Measurements from ENCODE around the gene RTF2.
"Not testable (repeated sequence)": the region's sequence is repeated elsewhere in the genome, so short reads cannot be mapped to it uniquely, and the experiment has no call there.

RTF2 gene

DNA sequence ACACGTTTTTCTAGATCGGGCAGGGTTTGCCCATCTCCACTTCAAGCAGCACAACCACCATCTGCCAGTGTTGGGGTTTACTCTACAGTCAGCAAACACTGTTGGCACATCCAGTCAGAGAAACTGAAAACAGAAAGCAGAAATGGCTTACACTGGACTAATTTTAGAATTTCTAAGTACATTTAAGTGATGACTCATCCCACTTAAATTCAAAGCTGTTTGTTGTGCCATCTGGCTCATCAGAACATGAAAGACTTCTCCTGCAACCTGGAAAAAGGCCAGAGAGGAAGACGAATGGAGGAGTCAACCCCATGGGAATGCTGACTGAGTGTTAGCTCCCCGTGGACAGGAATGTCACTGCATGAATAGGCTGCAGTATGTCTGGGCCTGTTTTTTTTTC, 86.4 kb downstream of the RTF2 start:
- DNase-seq = no peak

DNA sequence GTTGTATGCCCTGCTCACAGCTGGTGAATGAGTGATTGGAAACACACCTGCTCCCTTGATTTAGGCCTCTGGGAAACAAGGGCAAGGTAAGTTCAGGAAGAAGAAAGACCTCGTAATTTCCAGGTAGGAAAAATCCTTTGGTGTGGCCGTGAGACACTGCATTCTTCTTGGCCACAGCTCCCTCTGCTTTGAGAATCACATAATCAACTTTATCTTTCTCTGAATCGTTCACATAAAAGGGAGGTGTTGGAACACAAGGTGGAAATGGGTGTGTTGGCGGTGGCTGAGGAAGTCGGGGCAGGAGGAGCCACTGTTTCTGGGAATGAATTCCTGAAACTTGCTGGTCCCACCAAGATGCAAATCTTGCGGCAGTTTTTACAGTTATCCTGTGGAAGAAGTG, 90.5 kb downstream of the RTF2 start:
- DNase-seq = no peak

DNA sequence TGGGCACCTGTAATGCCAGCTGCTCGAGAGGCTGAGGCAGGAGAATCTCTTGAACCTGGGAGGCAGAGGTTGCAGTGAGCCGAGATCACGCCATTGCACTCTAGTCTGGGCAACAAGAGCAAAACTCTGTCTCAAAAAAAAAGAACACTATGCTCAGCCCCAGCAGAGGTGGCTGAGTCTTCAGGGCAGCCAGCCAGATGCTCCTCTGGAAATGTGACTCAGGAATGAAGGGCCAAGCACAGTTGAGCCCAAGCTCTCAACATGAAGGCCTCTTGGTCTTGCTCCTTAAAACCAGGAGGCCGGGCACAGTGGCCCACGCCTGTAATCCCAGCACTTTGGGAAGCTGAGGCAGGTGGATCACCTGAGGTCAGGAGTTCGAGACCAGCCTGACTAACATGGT, 96.1 kb downstream of the RTF2 start:
- DNase-seq = not testable (repeated sequence)

DNA sequence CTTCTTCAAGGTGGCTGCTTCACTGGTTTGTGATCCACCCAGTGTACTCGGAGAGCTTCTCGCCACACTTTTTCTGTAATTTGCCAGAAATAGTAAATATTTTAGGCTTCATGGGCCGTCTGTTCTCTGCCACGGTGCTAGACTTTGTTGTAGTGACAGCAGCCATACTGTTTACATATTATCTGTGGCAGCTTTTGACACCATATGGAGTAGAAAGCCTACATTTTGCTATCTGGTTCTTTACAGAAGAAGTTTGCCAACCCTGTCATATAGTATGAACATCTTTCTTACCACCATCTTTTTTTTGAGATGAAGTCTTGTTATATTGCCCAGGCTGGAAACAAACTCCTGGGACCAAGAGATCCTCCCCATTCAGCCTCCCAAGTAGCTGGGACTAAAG, 97.1 kb downstream of the RTF2 start:
- no peak for DNase-seq

DNA sequence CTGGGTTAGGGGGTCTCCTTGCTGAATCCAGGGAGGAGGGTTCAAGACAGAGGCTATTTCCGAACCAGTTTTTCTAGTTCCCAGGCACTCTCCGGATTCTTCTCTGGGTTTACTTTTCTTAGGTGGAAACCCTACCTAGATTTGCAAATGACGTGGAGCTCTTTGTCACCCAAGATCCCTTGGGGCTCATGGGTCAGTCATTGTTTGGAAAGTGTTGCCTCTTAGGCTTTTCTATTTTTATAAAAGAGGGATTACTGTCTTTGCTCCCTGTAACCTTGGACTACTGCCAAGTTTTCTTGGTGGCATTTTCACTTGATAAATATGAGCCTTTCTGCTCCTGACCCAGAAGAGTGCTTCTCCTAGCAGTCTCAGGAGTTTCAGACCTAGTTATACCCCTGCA, 98.2 kb downstream of the RTF2 start:
- no peak for DNase-seq
